Panc1 (cell line): ENCODE results near the gene SPHK2. TPM values are rescaled to one million over a fixed set of nuclear protein-coding genes. Genes with fewer than 3 reads are reported as not detected.

Source experiments
- ATAC-seq: fragments of 200-7000 bp; cut with Tn5 transposase; 2 replicates; pipeline ENCODE4 v1.9.1; 2020; ENCODE audit warnings: mild to moderate bottlenecking, moderate library complexity
- BruUV-seq: library from RNA; stranded (reverse); fragments of 400-500 nt; replicated peaks from 2 replicates; lab custom pipeline; 2021; lab: Mats Ljungman, UMichigan
- CTCF ChIA-PET: fragments of 300-600 bp; sonication (Branson Sonifier 250); formaldehyde crosslinking; loops from one replicate; lab custom pipeline; 2022; ENCODE audit warnings: antibody characterized with exemption; lab: Charles Lee
- POLR2A ChIA-PET: fragments of 300-600 bp; sonication (Branson Sonifier 250); formaldehyde crosslinking; loops from one replicate; lab custom pipeline; 2022; ENCODE audit warnings: antibody characterized with exemption; lab: Charles Lee
- DNase-seq: peaks from one replicate; pipeline ENCODE4 v3.0.0-alpha.2; 2010; ENCODE audit warnings: low read depth, low spot score
- H3K27ac ChIP-seq: 2 replicates; pipeline ENCODE4 v1.5.1; 2011; ENCODE audit warnings: mild to moderate bottlenecking, low read length, inconsistent platforms
- H3K27me3 ChIP-seq: fragments of 200-500 bp; sonication (Bioruptor generic); 2 replicates; pipeline ENCODE4 v1.6.0; 2014; ENCODE audit warnings: low read length, inconsistent platforms; ENCODE audit not compliant: control insufficient read depth, insufficient read depth
- H3K36me3 ChIP-seq: fragments of 200-500 bp; sonication (Bioruptor generic); 2 replicates; pipeline ENCODE4 v1.5.1; 2014; ENCODE audit warnings: inconsistent platforms, mild to moderate bottlenecking, low read length, moderate library complexity; ENCODE audit not compliant: control insufficient read depth, insufficient read depth
- H3K4me1 ChIP-seq: 2 replicates; pipeline ENCODE4 v1.5.1; 2011; ENCODE audit warnings: inconsistent platforms, mild to moderate bottlenecking, low read length, moderate library complexity; ENCODE audit not compliant: control insufficient read depth, insufficient read depth
- H3K4me3 ChIP-seq, 2 experiments: 2 replicates each; pipeline ENCODE4 v1.5.1; 2011 to 2012; ENCODE audit warnings: low read depth in 2 of 2, low read length in 2 of 2, mild to moderate bottlenecking in 2 of 2, inconsistent platforms in 1 of 2, moderate library complexity in 1 of 2
- H3K9me3 ChIP-seq: fragments of 200-500 bp; sonication (Bioruptor generic); 2 replicates; pipeline ENCODE4 v1.5.1; 2014; ENCODE audit warnings: low read depth, mild to moderate bottlenecking, inconsistent platforms, low read length, moderate library complexity; ENCODE audit not compliant: control insufficient read depth, insufficient read depth
- CTCF ChIP-seq: fragments of 450-650 bp; IDR thresholded peaks from 2 replicates; pipeline ENCODE4 v1.5.1; 2017; ENCODE audit warnings: mild to moderate bottlenecking
- POLR2AphosphoS5 ChIP-seq: IDR thresholded peaks from 2 replicates; pipeline ENCODE4 v1.6.1; 2012; ENCODE audit warnings: mild to moderate bottlenecking, low read depth, low read length, moderate library complexity
- REST ChIP-seq, 2 experiments: IDR thresholded peaks; 2 replicates each; pipeline ENCODE4 v1.6.1; 2011 to 2012; ENCODE audit warnings: low read depth in 2 of 2, control low read depth in 1 of 2, low read length in 1 of 2, mild to moderate bottlenecking in 1 of 2, moderate library complexity in 1 of 2; ENCODE audit not compliant: insufficient read depth in 1 of 2
- SIN3A ChIP-seq: IDR thresholded peaks from 2 replicates; pipeline ENCODE4 v1.6.1; 2012; ENCODE audit warnings: low read depth, mild to moderate bottlenecking, low read length, moderate library complexity, borderline replicate concordance; ENCODE audit not compliant: insufficient read depth
- TCF7L2 ChIP-seq: IDR thresholded peaks from 2 replicates; pipeline ENCODE4 v1.6.1; 2011; ENCODE audit warnings: mild to moderate bottlenecking, low read depth, low read length, inconsistent platforms
- in situ Hi-C: cut with HindIII; loops from 2 replicates; pipeline ENCODE4 v1.10.0; 2016; ENCODE audit warnings: low sequenced_read_pairs, low pct_unique_long_range_greater_than_20kb
- intact Hi-C: fragments of 100-400 bp; cut with micrococcal nuclease; formaldehyde crosslinking; loops from one replicate; pipeline ENCODE4 v1.10.0; 2022; ENCODE audit not compliant: unreplicated experiment
- total RNA-seq: library from RNA; stranded (reverse); gene quantifications from one replicate; pipeline ENCODE4 v1.2.1, GENCODE V29; 2021; ENCODE audit not compliant: unreplicated experiment

SPHK2 gene
- total RNA-seq, 1 experiment from 2014 or later = 19.5 TPM

- Histone ChIP-seq H3K4me3 (peak overlapping the region; percentile 53 to 69), H3K27me3 (no peaks in the 10 kb centered on the region), H3K4me1 (peaks cover 2% of the 10 kb centered on the region; the same call in 1 of the 2 replicates), H3K36me3 (no peaks in the 10 kb centered on the region), H3K27ac (peak overlapping the region; percentile 31; the same call in 1 of the 2 replicates), H3K9me3 (no peaks in the 10 kb centered on the region)
- DNase-seq (no peak), ATAC-seq (peak; percentile 85)
- in situ Hi-C loops (no loop called here), intact Hi-C loops (no loop called here)
- POLR2A ChIA-PET = interaction anchor here (0.5 to 1.1 kb wide), 3 partner anchors 21 to 89 kb away, joined by 3 to 6 read pairs (median 4); no protein-coding TSS in a partner anchor
- TF ChIP-seq TCF7L2 = no peak
- TF ChIP-seq REST (IDR thresholded peaks at IDR 0.05; ENCODE audit: insufficient read depth in 1 of 2, low read depth in 2 of 2, low read length in 1 of 2) = no peak
- TF ChIP-seq SIN3A = no peak
- TF ChIP-seq CTCF = no peak
- no peak for TF ChIP-seq POLR2AphosphoS5
- CTCF ChIA-PET = interaction anchor here (0.6 to 1.0 kb wide), 2 partner anchors 140 to 368 kb away, joined by 4 to 5 read pairs; no protein-coding TSS in a partner anchor
- no TSS peak for BruUV-seq
Measured at GRCh38 chr19:48644839-48645619, 25.7 kb downstream of the SPHK2 start.

- intact Hi-C loops = no loop called here
Measured at GRCh38 chr19:48645620-48646000, 26.3 kb downstream of the SPHK2 start.

More at GRCh38 chr19:48645620-48646000, 26.3 kb downstream of the SPHK2 start:
- Histone ChIP-seq H3K27ac (peak overlapping the region; percentile 52; the same call in 1 of the 2 replicates), H3K9me3 (no peaks in the 10 kb centered on the region), H3K4me1 (peaks cover 2% of the 10 kb centered on the region; the same call in 1 of the 2 replicates), H3K36me3 (no peaks in the 10 kb centered on the region), H3K4me3 (peak overlapping the region; percentile 53 to 69), H3K27me3 (no peaks in the 10 kb centered on the region)
- DNase-seq (no peak), ATAC-seq (peak; percentile 43)
- POLR2A ChIA-PET = interaction anchor here (0.6 to 1.1 kb wide), 2 partner anchors 22 to 55 kb away, joined by 3 to 4 read pairs; no protein-coding TSS in a partner anchor
- CTCF ChIA-PET = interaction anchor here (0.5 to 1.0 kb wide), 4 partner anchors 30 to 368 kb away, joined by 4 to 5 read pairs (median 4); no protein-coding TSS in a partner anchor
- TF ChIP-seq CTCF (no peak), SIN3A (no peak), TCF7L2 (no peak), REST (IDR thresholded peaks at IDR 0.05; ENCODE audit: insufficient read depth in 1 of 2, low read depth in 2 of 2, low read length in 1 of 2) (no peak), POLR2AphosphoS5 (no peak)
- TSS peak; percentile 99 for BruUV-seq
- in situ Hi-C loops = no loop called here
